HEK293 (cell line): ENCODE measurements around the gene SMPD3.

Source experiments
- BCL11A ChIP-seq: fragments of 450-650 bp; formaldehyde crosslinking; IDR thresholded peaks from 2 replicates; pipeline ENCODE4 v1.5.1; 2016; ENCODE audit warnings: low read depth, missing biosample characterization, missing genetic modification characterization
- SP3 ChIP-seq: fragments of 450-650 bp; formaldehyde crosslinking; IDR thresholded peaks from 2 replicates; pipeline ENCODE4 v1.5.1; 2016; ENCODE audit warnings: missing biosample characterization, missing genetic modification characterization
- ZNF114 ChIP-seq: fragments of 450-650 bp; formaldehyde crosslinking; IDR thresholded peaks from 2 replicates; pipeline ENCODE4 v1.5.0; 2017; ENCODE audit warnings: missing biosample characterization, missing genetic modification characterization
- ZNF121 ChIP-seq: fragments of 450-650 bp; formaldehyde crosslinking; IDR thresholded peaks from 2 replicates; pipeline ENCODE4 v1.5.1; 2016; ENCODE audit warnings: missing biosample characterization, missing genetic modification characterization
- ZNF248 ChIP-seq: fragments of 450-650 bp; formaldehyde crosslinking; IDR thresholded peaks from 2 replicates; pipeline ENCODE4 v1.5.1; 2017; ENCODE audit warnings: missing biosample characterization, missing genetic modification characterization
- ZNF426 ChIP-seq: fragments of 450-650 bp; formaldehyde crosslinking; IDR thresholded peaks from 2 replicates; pipeline ENCODE4 v1.5.1; 2017; ENCODE audit warnings: missing biosample characterization, missing genetic modification characterization, mild to moderate bottlenecking, inconsistent platforms, moderate library complexity
- ZNF664 ChIP-seq: fragments of 450-650 bp; formaldehyde crosslinking; IDR thresholded peaks from 2 replicates; pipeline ENCODE4 v1.5.1; 2016; ENCODE audit warnings: missing biosample characterization, missing genetic modification characterization
- ZNF768 ChIP-seq: fragments of 450-650 bp; formaldehyde crosslinking; IDR thresholded peaks from 2 replicates; pipeline ENCODE4 v1.5.1; 2018; ENCODE audit warnings: missing biosample characterization, mild to moderate bottlenecking, missing genetic modification characterization
- TF ChIP-seq, protein P1 (sequence below): fragments of 450-650 bp; formaldehyde crosslinking; IDR thresholded peaks from 2 replicates; pipeline ENCODE4 v1.5.1; 2017; ENCODE audit warnings: missing biosample characterization, missing genetic modification characterization
- TF ChIP-seq, protein P2 (sequence below): fragments of 450-650 bp; formaldehyde crosslinking; IDR thresholded peaks from 2 replicates; pipeline ENCODE4 v1.5.1; 2016; ENCODE audit warnings: missing biosample characterization, missing genetic modification characterization

DNA sequence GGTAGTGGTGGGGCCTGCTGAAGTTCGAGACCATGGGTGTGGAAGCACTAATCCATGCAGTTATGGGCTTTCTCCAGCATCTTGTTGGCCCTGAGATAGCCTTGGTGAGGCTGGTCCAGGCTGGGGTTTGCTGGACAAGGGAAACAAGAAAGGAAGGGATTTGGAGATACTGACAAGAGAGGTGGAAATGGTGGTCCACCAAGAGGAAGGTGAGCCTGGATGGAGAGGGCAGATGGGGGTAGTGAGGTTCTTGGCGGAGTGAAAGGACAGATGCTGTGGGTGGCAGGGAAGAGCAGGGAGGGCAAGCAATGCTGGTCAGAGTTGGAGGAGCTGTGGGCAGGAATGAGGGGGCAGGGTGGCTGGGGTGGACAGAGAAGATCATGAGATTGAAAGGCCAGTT lies 5.5 kb upstream of the SMPD3 start:
- TF ChIP-seq BCL11A (tag by site-specific recombination) (no peak), ZNF114 (tag by site-specific recombination) (no peak), ZNF664 (tag by site-specific recombination) (no peak), ZNF426 (tag by site-specific recombination) (no peak), SP3 (tag by site-specific recombination) (no peak), ZNF248 (tag by site-specific recombination) (no peak), ZNF121 (no peak), ZNF768 (tag by site-specific recombination) (no peak)
- TF ChIP-seq, protein P1, sequence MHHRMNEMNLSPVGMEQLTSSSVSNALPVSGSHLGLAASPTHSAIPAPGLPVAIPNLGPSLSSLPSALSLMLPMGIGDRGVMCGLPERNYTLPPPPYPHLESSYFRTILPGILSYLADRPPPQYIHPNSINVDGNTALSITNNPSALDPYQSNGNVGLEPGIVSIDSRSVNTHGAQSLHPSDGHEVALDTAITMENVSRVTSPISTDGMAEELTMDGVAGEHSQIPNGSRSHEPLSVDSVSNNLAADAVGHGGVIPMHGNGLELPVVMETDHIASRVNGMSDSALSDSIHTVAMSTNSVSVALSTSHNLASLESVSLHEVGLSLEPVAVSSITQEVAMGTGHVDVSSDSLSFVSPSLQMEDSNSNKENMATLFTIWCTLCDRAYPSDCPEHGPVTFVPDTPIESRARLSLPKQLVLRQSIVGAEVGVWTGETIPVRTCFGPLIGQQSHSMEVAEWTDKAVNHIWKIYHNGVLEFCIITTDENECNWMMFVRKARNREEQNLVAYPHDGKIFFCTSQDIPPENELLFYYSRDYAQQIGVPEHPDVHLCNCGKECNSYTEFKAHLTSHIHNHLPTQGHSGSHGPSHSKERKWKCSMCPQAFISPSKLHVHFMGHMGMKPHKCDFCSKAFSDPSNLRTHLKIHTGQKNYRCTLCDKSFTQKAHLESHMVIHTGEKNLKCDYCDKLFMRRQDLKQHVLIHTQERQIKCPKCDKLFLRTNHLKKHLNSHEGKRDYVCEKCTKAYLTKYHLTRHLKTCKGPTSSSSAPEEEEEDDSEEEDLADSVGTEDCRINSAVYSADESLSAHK = no peak
- TF ChIP-seq, protein P2, sequence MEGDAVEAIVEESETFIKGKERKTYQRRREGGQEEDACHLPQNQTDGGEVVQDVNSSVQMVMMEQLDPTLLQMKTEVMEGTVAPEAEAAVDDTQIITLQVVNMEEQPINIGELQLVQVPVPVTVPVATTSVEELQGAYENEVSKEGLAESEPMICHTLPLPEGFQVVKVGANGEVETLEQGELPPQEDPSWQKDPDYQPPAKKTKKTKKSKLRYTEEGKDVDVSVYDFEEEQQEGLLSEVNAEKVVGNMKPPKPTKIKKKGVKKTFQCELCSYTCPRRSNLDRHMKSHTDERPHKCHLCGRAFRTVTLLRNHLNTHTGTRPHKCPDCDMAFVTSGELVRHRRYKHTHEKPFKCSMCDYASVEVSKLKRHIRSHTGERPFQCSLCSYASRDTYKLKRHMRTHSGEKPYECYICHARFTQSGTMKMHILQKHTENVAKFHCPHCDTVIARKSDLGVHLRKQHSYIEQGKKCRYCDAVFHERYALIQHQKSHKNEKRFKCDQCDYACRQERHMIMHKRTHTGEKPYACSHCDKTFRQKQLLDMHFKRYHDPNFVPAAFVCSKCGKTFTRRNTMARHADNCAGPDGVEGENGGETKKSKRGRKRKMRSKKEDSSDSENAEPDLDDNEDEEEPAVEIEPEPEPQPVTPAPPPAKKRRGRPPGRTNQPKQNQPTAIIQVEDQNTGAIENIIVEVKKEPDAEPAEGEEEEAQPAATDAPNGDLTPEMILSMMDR (tag by site-specific recombination) = no peak
